SW480 (cell line): ENCODE data around the gene PDK1.

Source experiments
- DNase-seq: peaks from one replicate; pipeline ENCODE4 v3.0.0-alpha.2; 2016; ENCODE audit warnings: low spot score

The PDK1 gene

DNA sequence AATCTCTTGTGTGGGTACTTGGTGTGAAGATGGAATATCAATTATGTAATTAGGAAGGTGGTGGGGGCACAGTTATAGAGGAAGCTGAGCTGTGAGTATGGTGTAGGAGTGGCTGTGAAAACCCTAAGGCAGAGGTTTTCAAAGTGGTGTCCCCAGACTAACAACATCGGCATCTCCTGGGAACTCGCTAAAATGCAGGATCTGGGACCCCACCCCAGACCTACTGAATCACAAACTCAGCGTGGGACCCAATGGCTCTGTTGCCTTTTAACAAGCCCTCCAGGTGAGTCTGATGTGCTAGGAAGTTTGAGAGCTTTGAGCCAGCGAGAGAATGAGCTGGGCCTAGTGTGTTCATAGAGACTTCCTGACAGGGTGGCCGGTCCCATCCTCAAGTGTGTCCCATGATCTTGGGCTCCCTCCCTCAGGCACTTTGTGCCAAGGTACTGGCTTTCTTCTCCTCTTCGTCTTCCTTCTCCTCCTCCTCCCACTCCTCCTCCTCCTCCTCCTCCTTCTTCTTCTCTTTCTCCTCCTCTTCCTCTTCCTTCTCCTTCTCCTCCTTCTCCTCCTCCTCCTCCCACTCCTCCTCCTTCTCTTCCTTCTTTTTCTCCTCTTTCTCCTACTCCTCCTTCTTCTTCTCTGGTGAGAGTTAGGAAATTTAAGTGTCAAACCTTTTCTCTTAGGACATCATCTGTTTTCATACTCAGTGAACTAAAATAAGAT, 86.6 kb downstream of the PDK1 start:
- DNase-seq = no peak

GRCh38 chr2:172643142-172643541, 87.3 kb downstream of the PDK1 start:
- DNase-seq = peak; percentile 44

- no peak for DNase-seq
These were observed 91.5 kb downstream of the PDK1 start for GRCh38 chr2:172647439-172647838.

DNA sequence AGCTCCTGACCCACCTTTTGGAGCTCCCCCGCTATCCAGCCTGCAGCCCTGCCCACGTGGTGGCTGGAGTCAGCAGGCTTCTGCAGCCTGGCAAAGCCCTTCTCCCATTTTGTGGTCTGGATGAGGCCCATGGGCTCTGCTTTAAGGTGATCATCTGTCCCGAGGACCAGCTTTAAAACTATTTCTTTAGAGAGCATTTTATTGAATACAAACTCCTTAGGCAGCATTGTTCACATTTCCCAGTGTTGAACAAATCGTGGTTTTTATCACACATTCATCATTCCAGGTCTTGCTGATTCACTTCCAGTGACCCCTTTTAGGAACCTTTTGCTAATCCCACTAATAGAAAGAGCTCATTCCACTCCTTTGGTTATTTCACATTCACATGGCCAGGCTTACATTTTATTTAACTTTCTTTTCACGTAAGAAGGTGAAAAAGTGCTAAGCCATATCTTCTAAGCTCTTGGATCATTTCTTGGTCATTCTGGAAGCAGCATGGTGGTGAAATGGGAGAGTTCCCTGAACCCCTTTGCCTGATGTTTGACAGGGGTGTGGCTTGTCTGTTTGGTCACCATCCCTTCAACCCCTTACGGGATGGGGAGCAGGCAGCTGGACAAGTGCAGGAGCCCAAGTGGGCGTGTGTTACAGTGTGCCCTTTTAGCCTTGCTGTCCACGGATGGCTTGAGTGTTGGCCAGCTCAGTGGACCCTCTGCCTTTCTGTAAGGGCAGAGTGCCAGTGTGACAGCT, 99.4 kb downstream of the PDK1 start:
- no peak for DNase-seq

- no peak for DNase-seq
These were observed 100.1 kb downstream of the PDK1 start for GRCh38 chr2:172655838-172656573.
